Measurements from ENCODE around the gene CCDC60.
A peak's percentile ranks its signal among the peaks of the same experiment; 100 is the strongest.

The CCDC60 gene

GRCh38 chr12:119327471-119327870, 7.1 kb upstream of the CCDC60 start:
- DNase-seq (ENCODE audit: low spot score): no peak
- no peaks in the 10 kb centered on the region for H3K9me3 ChIP-seq (ENCODE audit: severe bottlenecking)
- no peaks in the 10 kb centered on the region for H3K4me1 ChIP-seq (ENCODE audit: insufficient read depth, poor library complexity, severe bottlenecking)
- no peaks in the 10 kb centered on the region for H3K27me3 ChIP-seq (ENCODE audit: insufficient read depth, poor library complexity, severe bottlenecking)
- H3K36me3 ChIP-seq (ENCODE audit: low read depth): no peaks in the 10 kb centered on the region
- TF ChIP-seq, protein P1, sequence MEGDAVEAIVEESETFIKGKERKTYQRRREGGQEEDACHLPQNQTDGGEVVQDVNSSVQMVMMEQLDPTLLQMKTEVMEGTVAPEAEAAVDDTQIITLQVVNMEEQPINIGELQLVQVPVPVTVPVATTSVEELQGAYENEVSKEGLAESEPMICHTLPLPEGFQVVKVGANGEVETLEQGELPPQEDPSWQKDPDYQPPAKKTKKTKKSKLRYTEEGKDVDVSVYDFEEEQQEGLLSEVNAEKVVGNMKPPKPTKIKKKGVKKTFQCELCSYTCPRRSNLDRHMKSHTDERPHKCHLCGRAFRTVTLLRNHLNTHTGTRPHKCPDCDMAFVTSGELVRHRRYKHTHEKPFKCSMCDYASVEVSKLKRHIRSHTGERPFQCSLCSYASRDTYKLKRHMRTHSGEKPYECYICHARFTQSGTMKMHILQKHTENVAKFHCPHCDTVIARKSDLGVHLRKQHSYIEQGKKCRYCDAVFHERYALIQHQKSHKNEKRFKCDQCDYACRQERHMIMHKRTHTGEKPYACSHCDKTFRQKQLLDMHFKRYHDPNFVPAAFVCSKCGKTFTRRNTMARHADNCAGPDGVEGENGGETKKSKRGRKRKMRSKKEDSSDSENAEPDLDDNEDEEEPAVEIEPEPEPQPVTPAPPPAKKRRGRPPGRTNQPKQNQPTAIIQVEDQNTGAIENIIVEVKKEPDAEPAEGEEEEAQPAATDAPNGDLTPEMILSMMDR (IDR thresholded peaks at IDR 0.05; ENCODE audit: poor library complexity, severe bottlenecking): no peak
- no peak overlapping the region for H3K27ac ChIP-seq (ENCODE audit: poor library complexity, severe bottlenecking)
- no peak for ATAC-seq (ENCODE audit: low read depth)
- no peak overlapping the region for H3K4me3 ChIP-seq (ENCODE audit: severe bottlenecking)

DNA sequence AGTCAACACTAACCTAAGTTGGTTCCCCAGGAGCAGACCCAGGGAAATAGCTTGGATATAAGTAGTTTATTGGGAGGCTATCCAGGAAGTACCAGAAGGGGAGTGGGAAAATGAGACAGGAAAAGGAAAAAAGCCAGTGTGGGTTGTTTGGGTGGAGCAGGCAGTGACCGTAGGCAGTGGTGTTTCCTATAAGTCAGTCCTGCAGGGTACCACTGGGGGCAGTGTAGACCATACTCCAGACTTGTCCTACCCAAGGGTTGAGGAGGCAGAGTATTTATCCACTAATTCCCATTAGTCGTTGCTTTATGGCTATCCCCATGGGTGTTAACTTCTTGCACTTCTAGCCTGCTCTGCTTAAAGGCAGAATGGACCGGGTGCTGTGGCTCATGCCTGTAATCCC, 6.4 kb upstream of the CCDC60 start:
- Histone ChIP-seq H3K4me3 (ENCODE audit: severe bottlenecking) (no peak overlapping the region), H3K9me3 (ENCODE audit: severe bottlenecking) (no peaks in the 10 kb centered on the region), H3K27ac (ENCODE audit: poor library complexity, severe bottlenecking) (no peak overlapping the region), H3K36me3 (ENCODE audit: low read depth) (no peaks in the 10 kb centered on the region), H3K4me1 (ENCODE audit: insufficient read depth, poor library complexity, severe bottlenecking) (no peaks in the 10 kb centered on the region), H3K27me3 (ENCODE audit: insufficient read depth, poor library complexity, severe bottlenecking) (no peaks in the 10 kb centered on the region)
- no peak for ATAC-seq (ENCODE audit: low read depth)
- TF ChIP-seq, protein P1 (IDR thresholded peaks at IDR 0.05; ENCODE audit: poor library complexity, severe bottlenecking): peak; percentile 14
- DNase-seq (ENCODE audit: low spot score): no peak

- H3K9me3 ChIP-seq (ENCODE audit: severe bottlenecking): no peaks in the 10 kb centered on the region
- TF ChIP-seq, protein P1 (IDR thresholded peaks at IDR 0.05; ENCODE audit: poor library complexity, severe bottlenecking): no peak
- no peak for DNase-seq (ENCODE audit: low spot score)
- no peak overlapping the region for H3K4me3 ChIP-seq (ENCODE audit: severe bottlenecking)
- H3K36me3 ChIP-seq (ENCODE audit: low read depth): no peaks in the 10 kb centered on the region
- H3K27me3 ChIP-seq (ENCODE audit: insufficient read depth, poor library complexity, severe bottlenecking): no peaks in the 10 kb centered on the region
- H3K27ac ChIP-seq (ENCODE audit: poor library complexity, severe bottlenecking): no peak overlapping the region
- no peak for ATAC-seq (ENCODE audit: low read depth)
- H3K4me1 ChIP-seq (ENCODE audit: insufficient read depth, poor library complexity, severe bottlenecking): no peaks in the 10 kb centered on the region
These were observed 4.2 kb downstream of the CCDC60 start for GRCh38 chr12:119338593-119339363.

DNA sequence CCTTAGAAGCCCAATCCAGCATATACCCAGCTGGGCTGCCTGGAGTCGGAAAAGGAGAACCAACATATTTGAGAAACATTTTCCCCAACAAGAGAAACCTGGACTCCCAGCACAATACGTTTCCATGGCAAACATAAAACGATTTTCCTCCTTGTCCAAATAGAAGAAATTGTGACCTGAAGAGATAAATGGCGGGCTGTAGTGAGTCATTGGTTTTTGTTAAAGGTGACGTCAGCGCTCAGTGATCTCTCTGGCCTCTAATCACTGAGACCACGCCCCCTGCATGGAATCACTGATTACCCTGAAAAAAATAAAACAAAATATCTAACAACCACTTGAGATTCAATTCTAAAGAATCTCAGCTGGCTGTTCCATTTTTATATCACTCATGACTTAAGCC, 6.0 kb downstream of the CCDC60 start:
- H3K27me3 ChIP-seq (ENCODE audit: insufficient read depth, poor library complexity, severe bottlenecking): no peaks in the 10 kb centered on the region
- ATAC-seq (ENCODE audit: low read depth) (no peak), DNase-seq (ENCODE audit: low spot score) (no peak)

More for the DNA sequence above, 6.0 kb downstream of the CCDC60 start:
- no peaks in the 10 kb centered on the region for H3K4me1 ChIP-seq (ENCODE audit: insufficient read depth, poor library complexity, severe bottlenecking)
- TF ChIP-seq, protein P1 (IDR thresholded peaks at IDR 0.05; ENCODE audit: poor library complexity, severe bottlenecking): no peak
- no peak overlapping the region for H3K4me3 ChIP-seq (ENCODE audit: severe bottlenecking)
- no peaks in the 10 kb centered on the region for H3K9me3 ChIP-seq (ENCODE audit: severe bottlenecking)
- no peak overlapping the region for H3K27ac ChIP-seq (ENCODE audit: poor library complexity, severe bottlenecking)
- no peaks in the 10 kb centered on the region for H3K36me3 ChIP-seq (ENCODE audit: low read depth)
